Kidney epithelial cell (primary cell): ENCODE data around the gene ADAMTSL1. TPM values are rescaled to one million over a fixed set of nuclear protein-coding genes. Genes with fewer than 3 reads are reported as not detected.

ENCODE experiments used
- DNase-seq: peaks from one replicate; pipeline ENCODE4 v3.0.0-alpha.2; 2010; ENCODE audit warnings: low read depth
- H3K27me3 ChIP-seq: 2 replicates; pipeline ENCODE4 v1.6.0; 2011; ENCODE audit warnings: low read length; ENCODE audit not compliant: control insufficient read depth, insufficient read depth
- H3K36me3 ChIP-seq: 2 replicates; pipeline ENCODE4 v1.5.1; 2011; ENCODE audit warnings: low read length; ENCODE audit not compliant: control insufficient read depth, insufficient read depth
- H3K4me3 ChIP-seq: 2 replicates; pipeline ENCODE4 v1.5.1; 2011; ENCODE audit warnings: low read depth, mild to moderate bottlenecking, control low read depth, low read length
- total RNA-seq: library from RNA; depleted of rRNA; stranded (reverse); fragments of >200 nt; gene quantifications from 2 replicates; pipeline ENCODE4 v1.2.3, GENCODE V29; 2015
- TF ChIP-seq, protein P1 (sequence below): IDR thresholded peaks from 2 replicates; pipeline ENCODE4 v1.5.1; 2011; ENCODE audit warnings: mild to moderate bottlenecking, moderate library complexity, low read length, control low read depth, inconsistent platforms; ENCODE audit not compliant: insufficient read depth, poor library complexity, severe bottlenecking

ADAMTSL1 gene
- total RNA-seq, 1 donor from 2014 or later = 0.08 TPM

DNA sequence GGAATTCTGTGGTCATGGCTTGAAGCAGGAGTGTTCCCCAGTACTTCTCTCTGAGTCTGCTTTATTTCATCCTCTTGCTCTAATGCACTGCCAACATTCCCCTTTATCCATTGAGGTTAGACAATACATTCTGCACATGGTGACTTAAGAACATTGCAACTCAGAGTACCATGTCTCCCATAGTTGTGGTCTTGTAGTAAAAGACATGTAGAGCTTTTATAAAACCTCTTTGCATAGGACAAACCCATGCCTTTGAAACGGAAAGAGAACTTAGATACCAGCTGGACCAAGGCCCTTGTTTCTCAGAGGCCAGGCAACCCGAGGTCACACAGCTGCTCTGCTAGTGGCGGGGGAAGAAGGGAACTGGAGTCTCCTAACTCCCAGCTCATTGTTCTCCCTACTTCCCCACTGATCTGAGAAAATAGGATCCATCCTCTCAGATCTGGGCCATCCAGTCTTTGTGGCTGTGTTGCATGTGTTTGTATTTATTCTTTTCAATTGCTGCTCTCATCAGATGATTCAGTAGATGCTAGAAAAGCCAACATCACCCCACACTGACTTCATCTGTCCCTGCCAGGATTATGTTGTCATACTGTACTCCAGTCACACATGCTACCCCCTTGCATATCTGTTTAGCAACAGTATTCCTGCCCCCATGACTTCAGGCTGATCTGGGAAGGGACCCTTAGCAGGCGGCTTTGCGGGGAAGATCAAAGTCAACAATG lies 322.2 kb downstream of the ADAMTSL1 start:
- no peak for DNase-seq
- H3K4me3 ChIP-seq = no peak overlapping the region
- no peaks in the 10 kb centered on the region for H3K36me3 ChIP-seq
- TF ChIP-seq, protein P1, sequence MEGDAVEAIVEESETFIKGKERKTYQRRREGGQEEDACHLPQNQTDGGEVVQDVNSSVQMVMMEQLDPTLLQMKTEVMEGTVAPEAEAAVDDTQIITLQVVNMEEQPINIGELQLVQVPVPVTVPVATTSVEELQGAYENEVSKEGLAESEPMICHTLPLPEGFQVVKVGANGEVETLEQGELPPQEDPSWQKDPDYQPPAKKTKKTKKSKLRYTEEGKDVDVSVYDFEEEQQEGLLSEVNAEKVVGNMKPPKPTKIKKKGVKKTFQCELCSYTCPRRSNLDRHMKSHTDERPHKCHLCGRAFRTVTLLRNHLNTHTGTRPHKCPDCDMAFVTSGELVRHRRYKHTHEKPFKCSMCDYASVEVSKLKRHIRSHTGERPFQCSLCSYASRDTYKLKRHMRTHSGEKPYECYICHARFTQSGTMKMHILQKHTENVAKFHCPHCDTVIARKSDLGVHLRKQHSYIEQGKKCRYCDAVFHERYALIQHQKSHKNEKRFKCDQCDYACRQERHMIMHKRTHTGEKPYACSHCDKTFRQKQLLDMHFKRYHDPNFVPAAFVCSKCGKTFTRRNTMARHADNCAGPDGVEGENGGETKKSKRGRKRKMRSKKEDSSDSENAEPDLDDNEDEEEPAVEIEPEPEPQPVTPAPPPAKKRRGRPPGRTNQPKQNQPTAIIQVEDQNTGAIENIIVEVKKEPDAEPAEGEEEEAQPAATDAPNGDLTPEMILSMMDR = no peak
- H3K27me3 ChIP-seq = no peaks in the 10 kb centered on the region

DNA sequence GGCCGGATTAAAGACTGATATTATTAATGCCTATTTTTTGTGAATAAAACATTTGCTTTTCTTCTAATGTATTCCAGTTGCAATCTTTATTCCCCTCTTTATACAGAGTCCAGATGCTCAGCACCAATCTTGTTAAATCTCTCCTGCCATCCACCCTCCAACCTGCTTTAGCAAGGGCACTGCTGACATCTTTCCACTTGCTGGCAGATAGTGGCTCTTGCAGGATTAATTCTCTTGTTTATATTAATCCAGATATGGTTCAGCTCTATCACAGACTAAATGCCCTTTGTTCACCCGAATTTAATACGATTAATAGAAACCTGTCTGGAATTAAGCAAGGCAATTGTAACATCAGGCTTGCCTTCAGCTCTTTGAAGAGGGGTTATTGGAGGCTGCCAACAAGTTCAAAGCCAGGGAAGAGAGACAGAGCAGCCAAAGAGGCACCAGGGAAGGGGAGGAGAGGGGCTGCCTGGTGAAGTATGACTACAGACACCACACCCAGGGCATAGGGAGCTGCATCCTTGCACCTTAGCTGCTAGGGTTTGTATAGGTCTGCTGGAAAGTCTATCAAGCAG lies 322.8 kb downstream of the ADAMTSL1 start:
- H3K27me3 ChIP-seq = no peaks in the 10 kb centered on the region
- DNase-seq = no peak

DNA sequence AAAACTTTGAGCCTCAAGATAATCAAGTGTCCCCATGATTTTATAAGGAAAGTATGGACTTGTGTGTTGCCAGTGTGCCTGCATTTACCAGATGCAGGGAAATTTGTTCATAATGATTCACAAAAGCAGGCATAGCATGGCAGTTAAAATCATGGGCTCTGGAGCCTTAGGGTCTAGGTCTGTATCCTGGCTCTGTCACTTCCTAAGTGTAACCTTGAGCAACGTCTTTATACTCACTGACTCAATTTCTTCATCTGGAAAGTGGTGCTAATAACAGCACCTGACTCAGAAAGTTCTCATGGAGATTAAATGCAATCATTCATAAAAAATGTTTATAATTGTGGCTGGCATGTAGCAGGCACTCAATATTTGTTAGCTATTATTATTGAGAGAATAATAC lies 324.2 kb downstream of the ADAMTSL1 start:
- Histone ChIP-seq H3K27me3 (no peaks in the 10 kb centered on the region), H3K4me3 (no peak overlapping the region), H3K36me3 (no peaks in the 10 kb centered on the region)
- DNase-seq = no peak
- TF ChIP-seq, protein P1 = no peak

More for the DNA sequence above, 322.8 kb downstream of the ADAMTSL1 start:
- Histone ChIP-seq H3K4me3 (no peak overlapping the region), H3K36me3 (no peaks in the 10 kb centered on the region)
- TF ChIP-seq, protein P1 = no peak

DNA sequence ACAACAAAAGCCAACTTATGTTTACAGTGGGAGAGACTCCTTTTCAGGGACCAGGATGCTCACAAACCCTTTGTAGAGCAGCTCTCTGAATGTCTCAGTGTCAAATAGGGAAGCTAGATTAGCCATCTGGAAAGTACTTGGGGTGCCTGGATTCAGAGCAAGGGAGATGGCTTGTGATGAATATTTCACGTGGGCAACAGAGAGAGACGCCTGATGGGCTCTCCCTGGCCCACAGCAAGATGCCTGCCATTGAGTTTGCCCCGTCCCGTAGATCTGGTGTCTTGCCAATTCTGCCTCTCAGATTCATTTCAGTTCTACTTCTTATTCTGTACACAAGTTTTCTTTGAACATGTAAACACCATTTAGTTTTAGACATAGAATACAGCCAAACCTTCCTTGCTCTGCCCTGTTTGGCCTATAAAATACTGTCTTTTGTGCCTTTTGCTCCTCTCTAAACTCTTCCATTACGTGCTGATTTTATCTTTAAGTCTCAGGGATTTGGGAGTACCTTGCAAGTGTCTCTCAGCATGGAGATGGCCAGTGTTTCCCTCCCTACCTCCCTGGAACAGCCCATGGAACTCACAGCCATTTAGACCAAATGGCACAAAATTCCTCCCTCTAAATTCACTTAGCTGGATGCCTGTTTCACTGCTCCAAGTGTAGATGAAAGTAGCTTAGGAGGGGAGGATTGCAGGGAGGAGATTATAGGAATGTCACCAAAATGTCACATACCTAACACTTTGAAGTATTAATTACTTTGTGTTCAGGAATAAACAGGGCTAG lies 324.7 kb downstream of the ADAMTSL1 start:
- Histone ChIP-seq H3K36me3 (no peaks in the 10 kb centered on the region), H3K27me3 (no peaks in the 10 kb centered on the region), H3K4me3 (no peak overlapping the region)
- TF ChIP-seq, protein P1 = no peak
- no peak for DNase-seq

DNA sequence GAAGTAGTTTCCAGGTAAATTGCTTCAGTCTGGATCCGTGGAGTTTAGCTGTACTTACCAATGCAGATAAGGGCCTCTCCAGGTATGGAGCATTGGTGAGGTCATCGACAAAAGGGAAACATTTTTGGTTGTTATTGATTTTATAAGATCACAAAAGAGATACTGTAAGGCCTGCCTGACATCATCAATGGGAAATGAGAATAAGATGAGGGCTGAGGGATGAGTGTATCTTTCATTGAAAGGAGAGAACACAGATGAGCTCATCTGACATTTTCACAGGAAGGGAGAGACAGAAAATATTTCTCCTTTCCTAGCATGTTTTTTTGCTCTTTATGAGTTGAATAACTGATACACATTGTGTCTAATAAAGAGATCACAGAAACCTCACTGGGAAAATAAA lies 325.5 kb downstream of the ADAMTSL1 start:
- TF ChIP-seq, protein P1 = no peak
- DNase-seq = no peak
- H3K4me3 ChIP-seq = no peak overlapping the region
- no peaks in the 10 kb centered on the region for H3K27me3 ChIP-seq
- no peaks in the 10 kb centered on the region for H3K36me3 ChIP-seq
